ENCODE measurements around the gene CITED2.

The CITED2 gene

DNA sequence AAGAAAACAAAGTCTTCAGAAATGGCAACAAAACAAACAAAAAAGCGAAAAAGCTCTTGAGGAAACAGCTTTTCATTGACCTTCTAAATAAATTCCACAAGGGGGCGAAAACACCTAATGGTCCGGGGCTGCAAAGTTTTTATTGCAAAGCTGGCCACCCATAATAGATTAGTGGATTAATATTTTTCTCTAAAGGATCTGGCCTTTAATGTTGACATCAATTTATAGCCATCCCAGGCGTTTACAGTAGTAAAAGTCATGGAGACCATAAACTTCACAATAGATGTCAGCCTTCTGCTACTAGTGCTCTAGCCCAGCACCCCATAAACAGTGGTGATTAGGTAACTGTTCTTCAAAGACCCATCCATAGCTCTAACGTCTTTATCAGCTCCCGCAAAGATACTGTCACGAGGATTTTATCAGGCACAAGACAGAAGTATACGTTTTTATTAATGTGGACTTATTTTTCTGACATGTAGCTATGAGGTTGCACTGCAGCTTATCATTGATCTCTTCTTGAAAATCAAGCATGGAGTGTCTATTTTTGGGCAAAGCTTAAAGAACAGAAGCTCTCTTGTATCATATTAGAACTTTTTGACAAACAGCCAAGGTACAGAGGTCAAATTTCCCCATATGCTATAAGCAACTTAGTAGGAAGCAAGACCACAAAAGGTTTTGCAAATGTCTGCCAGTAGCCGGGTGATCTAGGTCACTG, 4.7 kb downstream of the CITED2 start (continued):
- no peak for TF ChIP-seq ZSCAN4 (tag by site-specific recombination; IDR thresholded peaks at IDR 0.05)
- no peak for TF ChIP-seq ZNF354C (tag by site-specific recombination; IDR thresholded peaks at IDR 0.05; ENCODE audit: borderline replicate concordance, low read depth)
- TF ChIP-seq ZNF280C (tag by site-specific recombination; IDR thresholded peaks at IDR 0.05), result no peak
- TF ChIP-seq ZNF670 (tag by site-specific recombination; IDR thresholded peaks at IDR 0.05; ENCODE audit: low read depth), result no peak
- TF ChIP-seq ZNF202 (tag by site-specific recombination; IDR thresholded peaks at IDR 0.05; ENCODE audit: borderline replicate concordance), result no peak
- peak; percentile 55 for TF ChIP-seq ZNF335 (tag by site-specific recombination; conservative IDR thresholded peaks at IDR 0.05)
- peak; percentile 56 for TF ChIP-seq OSR2 (tag by site-specific recombination; IDR thresholded peaks at IDR 0.05)
- no peak for TF ChIP-seq ZNF585B (tag by site-specific recombination; IDR thresholded peaks at IDR 0.05)
- TF ChIP-seq, protein P1, sequence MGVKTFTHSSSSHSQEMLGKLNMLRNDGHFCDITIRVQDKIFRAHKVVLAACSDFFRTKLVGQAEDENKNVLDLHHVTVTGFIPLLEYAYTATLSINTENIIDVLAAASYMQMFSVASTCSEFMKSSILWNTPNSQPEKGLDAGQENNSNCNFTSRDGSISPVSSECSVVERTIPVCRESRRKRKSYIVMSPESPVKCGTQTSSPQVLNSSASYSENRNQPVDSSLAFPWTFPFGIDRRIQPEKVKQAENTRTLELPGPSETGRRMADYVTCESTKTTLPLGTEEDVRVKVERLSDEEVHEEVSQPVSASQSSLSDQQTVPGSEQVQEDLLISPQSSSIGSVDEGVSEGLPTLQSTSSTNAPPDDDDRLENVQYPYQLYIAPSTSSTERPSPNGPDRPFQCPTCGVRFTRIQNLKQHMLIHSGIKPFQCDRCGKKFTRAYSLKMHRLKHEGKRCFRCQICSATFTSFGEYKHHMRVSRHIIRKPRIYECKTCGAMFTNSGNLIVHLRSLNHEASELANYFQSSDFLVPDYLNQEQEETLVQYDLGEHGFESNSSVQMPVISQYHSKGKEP (tag by site-specific recombination; IDR thresholded peaks at IDR 0.05), result peak; percentile 61; the same call in 1 of the 2 replicates
- no peak for TF ChIP-seq ZNF138 (tag by site-specific recombination; IDR thresholded peaks at IDR 0.05; ENCODE audit: borderline replicate concordance)
- no peak for TF ChIP-seq ZEB2 (tag by site-specific recombination; IDR thresholded peaks at IDR 0.05)
- TF ChIP-seq ZNF266 (tag by site-specific recombination; IDR thresholded peaks at IDR 0.05; ENCODE audit: low read depth), result no peak
- no peak for TF ChIP-seq RBAK (tag by site-specific recombination; IDR thresholded peaks at IDR 0.05)
- TF ChIP-seq SP7 (tag by site-specific recombination; IDR thresholded peaks at IDR 0.05), result 0 out of 2 replicates have a peak, but pooled peaks have one; percentile 13
- TF ChIP-seq ZSCAN23 (tag by site-specific recombination; IDR thresholded peaks at IDR 0.05), result no peak
- TF ChIP-seq ZBTB7A (tag by site-specific recombination; IDR thresholded peaks at IDR 0.05; ENCODE audit: low read depth), result no peak
- no peak for TF ChIP-seq ZNF571 (tag by site-specific recombination; IDR thresholded peaks at IDR 0.05)
- TF ChIP-seq BCL11B (tag by site-specific recombination; IDR thresholded peaks at IDR 0.05; ENCODE audit: low read depth), result no peak
- TF ChIP-seq ZNF561 (tag by site-specific recombination; IDR thresholded peaks at IDR 0.05; ENCODE audit: borderline replicate concordance), result peak; percentile 26; the same call in 1 of the 2 replicates
- TF ChIP-seq, protein P2, sequence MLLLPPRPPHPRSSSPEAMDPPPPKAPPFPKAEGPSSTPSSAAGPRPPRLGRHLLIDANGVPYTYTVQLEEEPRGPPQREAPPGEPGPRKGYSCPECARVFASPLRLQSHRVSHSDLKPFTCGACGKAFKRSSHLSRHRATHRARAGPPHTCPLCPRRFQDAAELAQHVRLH (tag by site-specific recombination; IDR thresholded peaks at IDR 0.05), result peak; percentile 9; the same call in 1 of the 2 replicates
- no peak for TF ChIP-seq ZNF157 (tag by site-specific recombination; IDR thresholded peaks at IDR 0.05)
- TF ChIP-seq ZNF76 (tag by site-specific recombination; IDR thresholded peaks at IDR 0.05; ENCODE audit: borderline replicate concordance, low read depth), result no peak
- TF ChIP-seq ZNF221 (tag by site-specific recombination; IDR thresholded peaks at IDR 0.05; ENCODE audit: borderline replicate concordance), result no peak
- TF ChIP-seq, protein P3, sequence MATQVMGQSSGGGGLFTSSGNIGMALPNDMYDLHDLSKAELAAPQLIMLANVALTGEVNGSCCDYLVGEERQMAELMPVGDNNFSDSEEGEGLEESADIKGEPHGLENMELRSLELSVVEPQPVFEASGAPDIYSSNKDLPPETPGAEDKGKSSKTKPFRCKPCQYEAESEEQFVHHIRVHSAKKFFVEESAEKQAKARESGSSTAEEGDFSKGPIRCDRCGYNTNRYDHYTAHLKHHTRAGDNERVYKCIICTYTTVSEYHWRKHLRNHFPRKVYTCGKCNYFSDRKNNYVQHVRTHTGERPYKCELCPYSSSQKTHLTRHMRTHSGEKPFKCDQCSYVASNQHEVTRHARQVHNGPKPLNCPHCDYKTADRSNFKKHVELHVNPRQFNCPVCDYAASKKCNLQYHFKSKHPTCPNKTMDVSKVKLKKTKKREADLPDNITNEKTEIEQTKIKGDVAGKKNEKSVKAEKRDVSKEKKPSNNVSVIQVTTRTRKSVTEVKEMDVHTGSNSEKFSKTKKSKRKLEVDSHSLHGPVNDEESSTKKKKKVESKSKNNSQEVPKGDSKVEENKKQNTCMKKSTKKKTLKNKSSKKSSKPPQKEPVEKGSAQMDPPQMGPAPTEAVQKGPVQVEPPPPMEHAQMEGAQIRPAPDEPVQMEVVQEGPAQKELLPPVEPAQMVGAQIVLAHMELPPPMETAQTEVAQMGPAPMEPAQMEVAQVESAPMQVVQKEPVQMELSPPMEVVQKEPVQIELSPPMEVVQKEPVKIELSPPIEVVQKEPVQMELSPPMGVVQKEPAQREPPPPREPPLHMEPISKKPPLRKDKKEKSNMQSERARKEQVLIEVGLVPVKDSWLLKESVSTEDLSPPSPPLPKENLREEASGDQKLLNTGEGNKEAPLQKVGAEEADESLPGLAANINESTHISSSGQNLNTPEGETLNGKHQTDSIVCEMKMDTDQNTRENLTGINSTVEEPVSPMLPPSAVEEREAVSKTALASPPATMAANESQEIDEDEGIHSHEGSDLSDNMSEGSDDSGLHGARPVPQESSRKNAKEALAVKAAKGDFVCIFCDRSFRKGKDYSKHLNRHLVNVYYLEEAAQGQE (tag by site-specific recombination; IDR thresholded peaks at IDR 0.05), result no peak
- no peak for TF ChIP-seq ZBTB20 (tag by site-specific recombination; IDR thresholded peaks at IDR 0.05)
- TF ChIP-seq ZNF654 (tag by site-specific recombination; IDR thresholded peaks at IDR 0.05; ENCODE audit: low read depth), result peak; percentile 91
- TF ChIP-seq ZNF37A (tag by site-specific recombination; IDR thresholded peaks at IDR 0.05), result no peak
- TF ChIP-seq ZBTB1 (tag by site-specific recombination; IDR thresholded peaks at IDR 0.05), result no peak
- TF ChIP-seq PRDM6 (tag by site-specific recombination; IDR thresholded peaks at IDR 0.05), result peak; percentile 52
